Measurements from ENCODE around the gene LIFR.

- no peak for TF ChIP-seq POLR2A (IDR thresholded peaks at IDR 0.05; ENCODE audit: low read length)
- no peak for TF ChIP-seq GATA1 (IDR thresholded peaks at IDR 0.05; ENCODE audit: low read depth, low read length)
Observed at GRCh38 chr5:38579105-38579504, 22.7 kb upstream of the LIFR start.

Data from erythroblast (primary cell).